Measurements from ENCODE around the gene SNX9. TPM values are rescaled to one million over a fixed set of nuclear protein-coding genes. Genes with fewer than 3 reads are reported as not detected.

Gene SNX9
- total and polyA plus RNA-seq, 2 of the 8 experiments (the other 6 are each of a cell fraction or from before 2014, with no cell fraction given) = 11.8 to 23.2 TPM

DNA sequence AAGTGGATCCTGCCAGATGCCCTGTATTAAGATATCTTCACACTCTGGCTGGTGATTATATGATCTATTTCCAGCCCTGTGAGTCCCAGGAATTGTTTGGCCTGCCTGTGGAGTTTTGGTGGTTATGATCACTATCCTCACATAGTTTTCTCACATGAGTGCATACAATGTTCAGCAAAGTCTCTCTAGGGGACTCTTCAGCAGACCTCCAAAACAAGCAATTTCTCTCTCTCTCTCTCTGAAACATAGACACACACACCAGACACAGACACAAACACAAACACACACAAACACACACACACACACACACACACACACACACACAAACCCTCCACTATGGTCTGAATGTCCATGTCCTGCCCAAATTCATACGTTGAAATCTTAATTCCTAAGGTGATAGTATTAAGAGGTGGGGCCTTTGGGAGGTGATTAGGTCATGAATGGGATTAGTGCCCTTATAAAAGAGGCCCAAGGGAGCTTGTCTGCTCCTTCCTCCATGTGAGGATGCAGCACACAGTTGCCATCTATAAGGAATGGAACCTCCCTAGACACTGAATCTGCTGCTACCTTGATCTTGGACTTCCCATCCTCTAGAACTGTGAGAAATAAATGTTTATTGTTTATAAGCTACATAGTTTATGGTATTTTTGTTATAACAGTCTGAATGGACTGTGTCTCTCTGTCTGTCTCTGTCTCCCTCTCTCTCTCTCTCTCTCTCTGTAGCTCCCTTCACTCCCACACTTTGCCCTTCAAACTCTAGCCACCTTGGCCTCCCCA lies 136.6 kb downstream of the SNX9 start:
- no peaks in the 10 kb centered on the region for H3K36me3 ChIP-seq (ENCODE audit: control insufficient read depth in 2 of 4, insufficient read depth in 4 of 4, low read length in 3 of 4)
- H4K8ac ChIP-seq (ENCODE audit: extremely low read depth, insufficient read depth, low read length) = no peak overlapping the region; the same call in 1 of the 2 replicates
- FAIRE-seq = no peak
- no peaks in the 10 kb centered on the region; the same call in 1 of the 2 replicates for H3K23me2 ChIP-seq (ENCODE audit: low read depth, low read length)
- no peak overlapping the region for H4K91ac ChIP-seq (replicated peaks; ENCODE audit: insufficient read length, low read length)
- H2AK5ac ChIP-seq (ENCODE audit: low read depth, low read length) = no peak overlapping the region
- H3K4me3 ChIP-seq (ENCODE audit: extremely low read depth in 1 of 4, insufficient read depth in 2 of 4, low read depth in 3 of 4, low read length in 4 of 4) = no peak overlapping the region
- H3K14ac ChIP-seq (ENCODE audit: insufficient read length) = no peak overlapping the region
- 95% methylated on average over 1 of the region's 1 CpG; no CpG with 5 or more reads in 1 of the 2 experiments for WGBS, 2 experiments (ENCODE audit: extremely low coverage in 1 of 2, insufficient coverage in 1 of 2, insufficient read length in 1 of 2, insufficient replicate concordance in 2 of 2, low coverage in 1 of 2, low lambda C conversion rate in 2 of 2, missing lambda C conversion rate in 1 of 2)
- no peaks in the 10 kb centered on the region for H4K20me1 ChIP-seq (replicated peaks in 1 of 2; ENCODE audit: control insufficient read depth in 1 of 2, insufficient read depth in 2 of 2, low read length in 2 of 2)
- no peaks in the 10 kb centered on the region for H3K79me2 ChIP-seq (ENCODE audit: control insufficient read depth in 1 of 2, insufficient read depth in 2 of 2, low read length in 2 of 2)
- no peaks in the 10 kb centered on the region for H3K27me3 ChIP-seq (replicated peaks in 1 of 4; ENCODE audit: control insufficient read depth in 3 of 4, extremely low read depth in 1 of 4, insufficient read depth in 3 of 4, low read length in 3 of 4)
- no peak overlapping the region for H3K18ac ChIP-seq (ENCODE audit: extremely low read depth, low read length)
- no peak overlapping the region for H2BK120ac ChIP-seq (replicated peaks; ENCODE audit: low read depth, low read length)
- no peak overlapping the region for H3K23ac ChIP-seq (ENCODE audit: insufficient read length)
- H3K27ac ChIP-seq (ENCODE audit: low read depth, low read length) = no peak overlapping the region
- no peak overlapping the region for H2BK20ac ChIP-seq (ENCODE audit: low read length)
- no peak for DNase-seq (ENCODE audit: low read depth in 1 of 2, low spot score in 2 of 2)
- no peaks in the 10 kb centered on the region for H3K79me1 ChIP-seq (ENCODE audit: low read depth, low read length)
- H3K4me1 ChIP-seq (replicated peaks in 1 of 4; ENCODE audit: control insufficient read depth in 3 of 4, insufficient read depth in 4 of 4, low read length in 3 of 4) = peaks cover 0 to 2% (median 0%) of the 10 kb centered on the region in 4 experiments; a peak in 2 of 7 replicates
- ChIA-PET CTCF (ENCODE audit: partially characterized antibody) (interaction anchor here (1.1 kb wide), 1 partner anchor 24 kb away, joined by 3 read pairs; no protein-coding TSS in a partner anchor), POLR2A (ENCODE audit: partially characterized antibody) (no interaction called here)
- no peak overlapping the region for H4K5ac ChIP-seq (ENCODE audit: insufficient read length, low read depth, low read length)
- H3K4me2 ChIP-seq (ENCODE audit: insufficient read depth in 1 of 2, low read depth in 2 of 2, low read length in 2 of 2) = no peak overlapping the region
- no peak overlapping the region for H2BK12ac ChIP-seq (ENCODE audit: low read depth, low read length)
- H2AFZ ChIP-seq (ENCODE audit: low read length) = no peak overlapping the region
- H2BK5ac ChIP-seq (ENCODE audit: low read depth, low read length) = no peak overlapping the region
- 0 out of 2 replicates have a peak overlapping the region, but pooled peaks have one; percentile 72 for H2BK15ac ChIP-seq (ENCODE audit: low read length)
- H3K9me3 ChIP-seq (ENCODE audit: insufficient read depth in 2 of 2, low read depth in 1 of 2, low read length in 1 of 2) = peaks cover 7 to 10% of the 10 kb centered on the region in 2 experiments; a peak in 2 of 4 replicates
- no peak overlapping the region for H3K56ac ChIP-seq (replicated peaks; ENCODE audit: insufficient read length, low read depth, low read length)
- no peak overlapping the region for H3K4ac ChIP-seq (replicated peaks; ENCODE audit: insufficient read length, low read depth, low read length)
- TF ChIP-seq CHD2 (IDR thresholded peaks at IDR 0.05; ENCODE audit: low read length) = no peak
- no peak for TF ChIP-seq JUN (IDR thresholded peaks at IDR 0.05; ENCODE audit: low read depth, low read length)
- H3K9ac ChIP-seq (replicated peaks in 1 of 4; ENCODE audit: extremely low read depth in 1 of 4, low read depth in 3 of 4, low read length in 3 of 4) = no peak overlapping the region

All from H1 (cell line).